Islet of Langerhans (tissue), 1 donor: ENCODE results near the gene STMND1.
A peak's percentile ranks its signal among the peaks of the same experiment; 100 is the strongest.

ENCODE experiments used
- FAIRE-seq: peaks from one replicate; lab custom pipeline; 2011; peaks lifted over from hg19 to GRCh38; lab: Jason Lieb, UNC

Gene STMND1

GRCh38 chr6:17098538-17098937 is 3.3 kb upstream of the STMND1 start:
- FAIRE-seq: no peak

GRCh38 chr6:17099401-17100059 is 2.3 kb upstream of the STMND1 start:
- FAIRE-seq: no peak

GRCh38 chr6:17100806-17101205 is 1.0 kb upstream of the STMND1 start:
- no peak for FAIRE-seq

GRCh38 chr6:17102258-17102870 is 514 bp downstream of the STMND1 start:
- no peak for FAIRE-seq

- FAIRE-seq: no peak
These were observed 1.9 kb downstream of the STMND1 start for GRCh38 chr6:17103715-17104114.

- no peak for FAIRE-seq
These were observed 6.0 kb downstream of the STMND1 start for GRCh38 chr6:17107863-17108262.

- no peak for FAIRE-seq
These were observed 13.6 kb downstream of the STMND1 start for GRCh38 chr6:17115251-17116116.

GRCh38 chr6:17116117-17116440 is 14.2 kb downstream of the STMND1 start:
- FAIRE-seq: no peak

GRCh38 chr6:17120019-17120418 is 18.2 kb downstream of the STMND1 start:
- FAIRE-seq: no peak

GRCh38 chr6:17125407-17125806 is 23.6 kb downstream of the STMND1 start:
- no peak for FAIRE-seq

- no peak for FAIRE-seq
These were observed 28.9 kb downstream of the STMND1 start for GRCh38 chr6:17130786-17131185.

GRCh38 chr6:17132967-17133366 is 31.1 kb downstream of the STMND1 start:
- FAIRE-seq: no peak

- FAIRE-seq: no peak
These were observed 36.2 kb downstream of the STMND1 start for GRCh38 chr6:17138033-17138432.

GRCh38 chr6:17144016-17144415 is 42.2 kb downstream of the STMND1 start:
- no peak for FAIRE-seq

- no peak for FAIRE-seq
These were observed 47.7 kb downstream of the STMND1 start for GRCh38 chr6:17149571-17149970.

GRCh38 chr6:17150096-17150495 is 48.2 kb downstream of the STMND1 start:
- no peak for FAIRE-seq

- FAIRE-seq: no peak
These were observed 50.0 kb downstream of the STMND1 start for GRCh38 chr6:17151888-17152287.

GRCh38 chr6:17152703-17153102 is 50.9 kb downstream of the STMND1 start:
- no peak for FAIRE-seq

GRCh38 chr6:17156112-17156921 is 54.5 kb downstream of the STMND1 start:
- peak; percentile 98 for FAIRE-seq

GRCh38 chr6:17156966-17157365 is 55.1 kb downstream of the STMND1 start:
- no peak for FAIRE-seq

- no peak for FAIRE-seq
These were observed 55.8 kb downstream of the STMND1 start for GRCh38 chr6:17157617-17158016.

- no peak for FAIRE-seq
These were observed 57.4 kb downstream of the STMND1 start for GRCh38 chr6:17159240-17159639.

- FAIRE-seq: no peak
These were observed 59.2 kb downstream of the STMND1 start for GRCh38 chr6:17161076-17161475.
